GM12878 (cell line): ENCODE measurements around the gene ADGRL2. TPM values are rescaled to one million over a fixed set of nuclear protein-coding genes. Genes with fewer than 3 reads are reported as not detected.

ENCODE experiments used
- ATAC-seq: fragments of 200-7000 bp; cut with Tn5 transposase; 3 replicates; pipeline ENCODE4 v1.9.1; 2020; ENCODE audit warnings: mild to moderate bottlenecking, moderate library complexity
- BruUV-seq: library from RNA; stranded (reverse); fragments of 400-500 nt; replicated peaks from 2 replicates; lab custom pipeline; 2021; lab: Mats Ljungman, UMichigan
- CTCF ChIA-PET: fragments of 300-600 bp; sonication (Branson Sonifier 250); formaldehyde crosslinking; extraction: SDS; loops from one replicate; lab custom pipeline; 2021; ENCODE audit warnings: inconsistent platforms; lab: Yijun Ruan, JAX
- POLR2A ChIA-PET: fragments of 350-600 bp; formaldehyde crosslinking; extraction: SDS; loops from one replicate; lab custom pipeline; 2021; ENCODE audit warnings: inconsistent platforms; lab: Charles Lee
- RAD21 ChIA-PET: fragments of 300-600 bp; sonication (Branson Sonifier 250); formaldehyde crosslinking; loops from one replicate; lab custom pipeline; 2023; ENCODE audit warnings: antibody characterized with exemption; ENCODE audit not compliant: unreplicated experiment; lab: Charles Lee
- SMC1A ChIA-PET: fragments of 300-600 bp; sonication (Branson Sonifier 250); formaldehyde crosslinking; loops from one replicate; lab custom pipeline; 2023; ENCODE audit not compliant: unreplicated experiment, uncharacterized antibody; lab: Charles Lee
- DNase-seq: peaks from one replicate; pipeline ENCODE4 v3.0.0-alpha.2; 2011; ENCODE audit warnings: low read depth, low spot score
- FAIRE-seq: peaks from 3 replicates; lab custom pipeline; 2011; peaks lifted over from hg19 to GRCh38; lab: Jason Lieb, UNC
- H2AFZ ChIP-seq: 2 replicates; pipeline ENCODE4 v1.6.0; 2011; ENCODE audit warnings: low read depth, low read length, control low read depth; ENCODE audit not compliant: control insufficient read depth
- H3K27ac ChIP-seq: 2 replicates; pipeline ENCODE4 v1.5.1; 2011; ENCODE audit warnings: control low read depth; ENCODE audit not compliant: control insufficient read depth, insufficient read depth
- H3K27me3 ChIP-seq, 2 experiments: replicated peaks in 1 of 2; 2 replicates each; pipeline versions ENCODE4 v1.6.0 to v1.6.1; 2011; ENCODE audit warnings: low read length in 1 of 2; ENCODE audit not compliant: control insufficient read depth in 2 of 2, insufficient read depth in 2 of 2
- H3K36me3 ChIP-seq, 2 experiments: 2 replicates each; pipeline ENCODE4 v1.5.1; 2011; ENCODE audit warnings: low read length in 1 of 2; ENCODE audit not compliant: control insufficient read depth in 2 of 2, insufficient read depth in 2 of 2
- H3K4me1 ChIP-seq: 2 replicates; pipeline ENCODE4 v1.6.1; 2011; ENCODE audit warnings: mild to moderate bottlenecking, low read length, moderate library complexity, mixed read lengths; ENCODE audit not compliant: control insufficient read depth, insufficient read depth
- H3K4me2 ChIP-seq: 2 replicates; pipeline ENCODE4 v1.6.0; 2011; ENCODE audit warnings: control low read depth; ENCODE audit not compliant: control insufficient read depth, insufficient read depth
- H3K4me3 ChIP-seq: fragments of 200-600 bp; sonication (generic); 2 replicates; pipeline ENCODE4 v1.5.1; 2016
- H3K79me2 ChIP-seq: 2 replicates; pipeline ENCODE4 v1.6.0; 2011; ENCODE audit warnings: low read length; ENCODE audit not compliant: control insufficient read depth, insufficient read depth
- H3K9ac ChIP-seq: 2 replicates; pipeline ENCODE4 v1.8.0; 2011; ENCODE audit warnings: low read length, control low read depth, mixed read lengths; ENCODE audit not compliant: control insufficient read depth, insufficient read depth
- H3K9me3 ChIP-seq: replicated peaks from 3 replicates; pipeline ENCODE4 v1.5.1; 2011; ENCODE audit warnings: mild to moderate bottlenecking, low read length; ENCODE audit not compliant: control insufficient read depth, insufficient read depth
- H4K20me1 ChIP-seq: 2 replicates; pipeline ENCODE4 v1.6.0; 2011; ENCODE audit not compliant: control insufficient read depth, insufficient read depth
- FOXM1 ChIP-seq: IDR thresholded peaks from 2 replicates; pipeline ENCODE4 v1.6.1; 2012; ENCODE audit warnings: low read depth, mild to moderate bottlenecking, inconsistent platforms, low read length, moderate library complexity
- HCFC1 ChIP-seq: fragments of 150-350 bp; IDR thresholded peaks from 2 replicates; pipeline ENCODE4 v1.6.1; 2014; ENCODE audit warnings: low read length
- MXI1 ChIP-seq: fragments of 150-350 bp; IDR thresholded peaks from 2 replicates; pipeline ENCODE4 v1.6.1; 2011; ENCODE audit warnings: low read depth, mild to moderate bottlenecking, inconsistent platforms, low read length, improper control_type of control experiment
- NBN ChIP-seq: fragments of 450-650 bp; IDR thresholded peaks from 2 replicates; pipeline ENCODE4 v1.6.1; 2016
- NR2C1 ChIP-seq: fragments of 450-650 bp; IDR thresholded peaks from 2 replicates; pipeline ENCODE4 v1.6.1; 2017; ENCODE audit warnings: antibody characterized with exemption, mild to moderate bottlenecking, moderate library complexity
- PAX5 ChIP-seq: IDR thresholded peaks from 2 replicates; pipeline ENCODE4 v1.6.1; 2011; ENCODE audit warnings: low read depth, low read length, borderline replicate concordance
- PML ChIP-seq: IDR thresholded peaks from 2 replicates; pipeline ENCODE4 v1.6.1; 2012; ENCODE audit warnings: low read length, inconsistent platforms
- RBBP5 ChIP-seq: fragments of 200-600 bp; sonication (generic); conservative IDR thresholded peaks from 2 replicates; pipeline ENCODE4 v1.6.1; 2016
- REST ChIP-seq: IDR thresholded peaks from 2 replicates; pipeline ENCODE4 v1.6.1; 2012; ENCODE audit warnings: mild to moderate bottlenecking, low read depth, low read length
- SP1 ChIP-seq: IDR thresholded peaks from one replicate; pipeline ENCODE4 v1.6.1; 2011; ENCODE audit warnings: low read depth, low read length
- WGBS: methylation state at CpG from one replicate; pipeline ENCODE4 v1.1.6; 2016; ENCODE audit warnings: low lambda C conversion rate; ENCODE audit not compliant: insufficient replicate concordance, insufficient coverage; ENCODE audit errors: missing lambda C conversion rate; 5-methylcytosine and 5-hydroxymethylcytosine counted together
- in situ Hi-C: fragments of 300-500 bp; cut with MboI; formaldehyde crosslinking; loops from 9 replicates; pipeline ENCODE4 v1.14.3; 2018; ENCODE audit warnings: mixed read lengths
- intact Hi-C: fragments of 100-400 bp; cut with micrococcal nuclease; formaldehyde crosslinking; loops from one replicate; pipeline ENCODE4 v1.14.2; 2022; ENCODE audit not compliant: unreplicated experiment
- polyA plus RNA-seq, 11 experiments: library from polyadenylated mRNA; depleted of rRNA in 4 of 11; unstranded in 6 of 11; stranded (reverse) in 5 of 11; fragments of >200 nt; fragmentation: Nextera tagmentation in 4 of 11; fragmentation: Illumina TruSeq in 1 of 11; extraction: Ambion mirVana in 4 of 11; extraction: Trizol in 1 of 11; gene quantifications; 1 replicate in 1 of 11; 2 replicates in 10 of 11; pipeline versions ENCODE4 v1.2.1 to v1.2.3, GENCODE V29; 2011 to 2016; ENCODE audit warnings: inconsistent platforms in 2 of 11, missing spikeins in 2 of 11, low read depth in 1 of 11
- total RNA-seq, 4 experiments: library from RNA; depleted of rRNA in 3 of 4; stranded (reverse); fragments of >200 nt in 3 of 4; fragmentation: Illumina TruSeq in 1 of 4; extraction: Trizol in 1 of 4; gene quantifications; 2 replicates each; pipeline versions ENCODE4 v1.2.1 to v1.2.3, GENCODE V29; 2013 to 2021
- TF ChIP-seq, protein P1 (sequence below): fragments of 450-650 bp; formaldehyde crosslinking; IDR thresholded peaks from 2 replicates; pipeline ENCODE4 v1.4.0; 2022; ENCODE audit warnings: mild to moderate bottlenecking, moderate library complexity
- TF ChIP-seq, protein P2 (sequence below): fragments of 450-650 bp; IDR thresholded peaks from 2 replicates; pipeline ENCODE4 v1.6.1; 2016; ENCODE audit warnings: mild to moderate bottlenecking

ADGRL2 gene
- total and polyA plus RNA-seq, 10 of the 15 experiments (the other 5 are each of a cell fraction or from before 2014, with no cell fraction given): 0.03 to 13.6 (median 0.21) TPM

DNA sequence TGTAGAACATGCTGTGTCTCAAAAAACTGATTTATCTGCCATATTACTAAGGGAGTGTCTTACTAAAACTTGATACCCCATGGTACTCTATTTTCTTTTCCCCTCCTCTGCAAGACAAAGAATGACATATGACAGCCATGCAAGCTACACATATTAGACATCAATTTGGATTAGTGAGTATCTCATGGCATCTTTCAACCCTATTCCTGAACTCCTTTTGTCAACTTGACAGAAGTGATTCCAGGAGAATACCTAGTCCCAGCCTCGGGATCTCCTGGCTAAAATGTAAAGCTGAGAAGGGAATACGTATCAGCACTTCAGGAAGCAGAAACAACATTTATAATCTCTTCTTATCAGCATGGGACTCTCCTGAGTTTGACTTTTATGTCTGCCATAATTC lies 43.7 kb downstream of the ADGRL2 start:
- in situ Hi-C loops: no loop called here
- RAD21 ChIA-PET: interaction anchor here (0.8 kb wide), 1 partner anchor 84 kb away, joined by 3 read pairs; no protein-coding TSS in a partner anchor
- H3K9ac ChIP-seq: no peak overlapping the region

DNA sequence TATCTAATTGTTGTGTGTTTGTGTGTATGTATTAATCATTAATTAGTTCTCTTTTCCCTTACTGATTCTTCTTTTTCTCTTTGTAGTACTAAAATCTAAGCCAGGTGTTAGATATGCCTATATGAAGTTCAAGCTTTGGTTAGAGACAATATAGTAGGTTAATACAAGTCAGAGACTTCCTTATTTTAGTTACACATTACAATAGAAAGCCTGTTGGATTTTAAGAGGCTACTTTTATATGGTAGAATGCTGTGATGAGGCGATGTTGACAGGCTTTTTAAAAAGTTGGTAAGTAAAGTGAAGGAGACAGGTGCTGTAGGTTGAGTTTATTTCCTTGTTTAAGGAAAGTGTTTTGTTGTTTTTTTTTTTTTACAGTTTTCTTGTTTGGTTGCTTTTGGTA lies 45.9 kb downstream of the ADGRL2 start:
- no peak for DNase-seq
- Histone ChIP-seq H4K20me1 (no peaks in the 10 kb centered on the region), H3K27ac (no peak overlapping the region), H3K4me3 (no peak overlapping the region), H3K79me2 (no peaks in the 10 kb centered on the region), H3K27me3 (no peaks in the 10 kb centered on the region), H3K4me2 (no peak overlapping the region), H3K4me1 (no peaks in the 10 kb centered on the region), H3K9me3 (no peaks in the 10 kb centered on the region), H3K9ac (no peak overlapping the region), H3K36me3 (no peaks in the 10 kb centered on the region), H2AFZ (no peak overlapping the region)
- FAIRE-seq: no peak
- SMC1A ChIA-PET: no interaction called here
- intact Hi-C loops (no loop called here), in situ Hi-C loops (no loop called here)
- RAD21 ChIA-PET: interaction anchor here (1.1 kb wide), 1 partner anchor 9 kb away, joined by 3 read pairs; no protein-coding TSS in a partner anchor
- POLR2A ChIA-PET: no interaction called here
- 0% methylated on average over 1 of the region's 1 CpG for WGBS
- ATAC-seq: no peak
- no TSS peak for BruUV-seq
- CTCF ChIA-PET: no interaction called here
- no peak for TF ChIP-seq RBBP5
- TF ChIP-seq HCFC1: no peak
- TF ChIP-seq PAX5: no peak
- TF ChIP-seq, protein P1, sequence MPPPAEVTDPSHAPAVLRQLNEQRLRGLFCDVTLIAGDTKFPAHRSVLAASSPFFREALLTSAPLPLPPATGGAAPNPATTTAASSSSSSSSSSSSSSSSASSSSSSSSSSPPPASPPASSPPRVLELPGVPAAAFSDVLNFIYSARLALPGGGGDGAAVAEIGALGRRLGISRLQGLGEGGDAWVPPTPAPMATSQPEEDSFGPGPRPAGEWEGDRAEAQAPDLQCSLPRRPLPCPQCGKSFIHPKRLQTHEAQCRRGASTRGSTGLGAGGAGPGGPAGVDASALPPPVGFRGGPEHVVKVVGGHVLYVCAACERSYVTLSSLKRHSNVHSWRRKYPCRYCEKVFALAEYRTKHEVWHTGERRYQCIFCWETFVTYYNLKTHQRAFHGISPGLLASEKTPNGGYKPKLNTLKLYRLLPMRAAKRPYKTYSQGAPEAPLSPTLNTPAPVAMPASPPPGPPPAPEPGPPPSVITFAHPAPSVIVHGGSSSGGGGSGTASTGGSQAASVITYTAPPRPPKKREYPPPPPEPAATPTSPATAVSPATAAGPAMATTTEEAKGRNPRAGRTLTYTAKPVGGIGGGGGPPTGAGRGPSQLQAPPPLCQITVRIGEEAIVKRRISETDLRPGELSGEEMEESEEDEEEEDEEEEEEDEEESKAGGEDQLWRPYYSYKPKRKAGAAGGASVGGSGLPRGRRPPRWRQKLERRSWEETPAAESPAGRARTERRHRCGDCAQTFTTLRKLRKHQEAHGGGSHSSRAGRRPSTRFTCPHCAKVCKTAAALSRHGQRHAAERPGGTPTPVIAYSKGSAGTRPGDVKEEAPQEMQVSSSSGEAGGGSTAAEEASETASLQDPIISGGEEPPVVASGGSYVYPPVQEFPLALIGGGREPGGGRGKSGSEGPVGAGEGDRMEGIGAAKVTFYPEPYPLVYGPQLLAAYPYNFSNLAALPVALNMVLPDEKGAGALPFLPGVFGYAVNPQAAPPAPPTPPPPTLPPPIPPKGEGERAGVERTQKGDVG: no peak
- TF ChIP-seq SP1: no peak
- TF ChIP-seq, protein P2, sequence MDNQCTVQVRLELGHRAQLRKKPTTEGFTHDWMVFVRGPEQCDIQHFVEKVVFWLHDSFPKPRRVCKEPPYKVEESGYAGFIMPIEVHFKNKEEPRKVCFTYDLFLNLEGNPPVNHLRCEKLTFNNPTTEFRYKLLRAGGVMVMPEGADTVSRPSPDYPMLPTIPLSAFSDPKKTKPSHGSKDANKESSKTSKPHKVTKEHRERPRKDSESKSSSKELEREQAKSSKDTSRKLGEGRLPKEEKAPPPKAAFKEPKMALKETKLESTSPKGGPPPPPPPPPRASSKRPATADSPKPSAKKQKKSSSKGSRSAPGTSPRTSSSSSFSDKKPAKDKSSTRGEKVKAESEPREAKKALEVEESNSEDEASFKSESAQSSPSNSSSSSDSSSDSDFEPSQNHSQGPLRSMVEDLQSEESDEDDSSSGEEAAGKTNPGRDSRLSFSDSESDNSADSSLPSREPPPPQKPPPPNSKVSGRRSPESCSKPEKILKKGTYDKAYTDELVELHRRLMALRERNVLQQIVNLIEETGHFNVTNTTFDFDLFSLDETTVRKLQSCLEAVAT: no peak
- TF ChIP-seq FOXM1: no peak
- no peak for TF ChIP-seq NBN
- no peak for TF ChIP-seq REST

More for the DNA sequence above, 43.7 kb downstream of the ADGRL2 start:
- Histone ChIP-seq H3K27me3 (no peaks in the 10 kb centered on the region), H3K4me1 (no peaks in the 10 kb centered on the region), H3K9me3 (no peaks in the 10 kb centered on the region), H3K79me2 (no peaks in the 10 kb centered on the region), H3K4me2 (no peak overlapping the region), H4K20me1 (no peaks in the 10 kb centered on the region), H3K4me3 (no peak overlapping the region), H2AFZ (no peak overlapping the region), H3K27ac (no peak overlapping the region), H3K36me3 (no peaks in the 10 kb centered on the region)
- TF ChIP-seq NR2C1 (no peak), PML (no peak), MXI1 (no peak)
- ChIA-PET POLR2A (no interaction called here), CTCF (interaction anchor here (0.7 to 1.6 kb wide), 2 partner anchors 8 to 32 kb away, joined by 3 to 4 read pairs; no protein-coding TSS in a partner anchor), SMC1A (interaction anchor here (0.9 to 1.8 kb wide), 3 partner anchors 8 to 32 kb away, joined by 4 to 5 read pairs (median 4); no protein-coding TSS in a partner anchor)
- DNase-seq (no peak), FAIRE-seq (no peak), ATAC-seq (no peak)
- intact Hi-C loops: no loop called here
- WGBS: 17% methylated on average over 2 of the region's 2 CpGs
- no TSS peak for BruUV-seq
